ENCODE measurements around the gene USP38. TPM values are rescaled to one million over a fixed set of nuclear protein-coding genes. Genes with fewer than 3 reads are reported as not detected.
"Not testable (repeated sequence)": the region's sequence is repeated elsewhere in the genome, so short reads cannot be mapped to it uniquely, and the experiment has no call there.

USP38 gene
- total RNA-seq, 2 experiments from 2014 or later: 14.4 to 15.5 TPM

- Mint-ChIP-seq H3K4me3 (no peak overlapping the region), H3K27ac (no peak overlapping the region), H3K9me3 (no peaks in the 10 kb centered on the region), H3K27me3 (ENCODE audit: low read depth) (peaks cover 3% of the 10 kb centered on the region), H3K36me3 (ENCODE audit: low read depth) (peaks cover under 1% of the 10 kb centered on the region), H3K4me1 (ENCODE audit: low read depth) (no peaks in the 10 kb centered on the region)
- CTCF ChIA-PET: no interaction called here
- no peak for DNase-seq
- intact Hi-C loops (cut with micrococcal nuclease): no loop called here
These were observed 46.0 kb downstream of the USP38 start for GRCh38 chr4:143230683-143231082.

GRCh38 chr4:143232277-143232676, 47.6 kb downstream of the USP38 start:
- no peak overlapping the region for H3K27ac Mint-ChIP-seq
- no peaks in the 10 kb centered on the region for H3K9me3 Mint-ChIP-seq
- DNase-seq: no peak
- intact Hi-C loops (cut with micrococcal nuclease): no loop called here
- no peaks in the 10 kb centered on the region for H3K36me3 Mint-ChIP-seq (ENCODE audit: low read depth)
- CTCF ChIA-PET: no interaction called here
- H3K27me3 Mint-ChIP-seq (ENCODE audit: low read depth): peaks cover 3% of the 10 kb centered on the region
- no peak overlapping the region for H3K4me3 Mint-ChIP-seq
- no peaks in the 10 kb centered on the region for H3K4me1 Mint-ChIP-seq (ENCODE audit: low read depth)

GRCh38 chr4:143234153-143234552, 49.4 kb downstream of the USP38 start:
- Mint-ChIP-seq H3K36me3 (ENCODE audit: low read depth) (no peaks in the 10 kb centered on the region), H3K4me1 (ENCODE audit: low read depth) (no peaks in the 10 kb centered on the region), H3K27me3 (ENCODE audit: low read depth) (peaks cover 3% of the 10 kb centered on the region), H3K27ac (no peak overlapping the region), H3K9me3 (no peaks in the 10 kb centered on the region), H3K4me3 (no peak overlapping the region)
- intact Hi-C loops (cut with micrococcal nuclease): no loop called here
- CTCF ChIA-PET: no interaction called here
- DNase-seq: no peak

- H3K9me3 Mint-ChIP-seq; H3K4me1 Mint-ChIP-seq (ENCODE audit: low read depth); H3K27ac Mint-ChIP-seq; H3K4me3 Mint-ChIP-seq; H3K27me3 Mint-ChIP-seq (ENCODE audit: low read depth); H3K36me3 Mint-ChIP-seq (ENCODE audit: low read depth); intact Hi-C loops (cut with micrococcal nuclease); DNase-seq: not testable (repeated sequence)
- CTCF ChIA-PET: interaction anchor here (0.6 kb wide), 1 partner anchor 298 kb away, joined by 3 read pairs; no protein-coding TSS in a partner anchor
These were observed 52.5 kb downstream of the USP38 start for GRCh38 chr4:143237195-143237594.

GRCh38 chr4:143240939-143241679, 56.4 kb downstream of the USP38 start:
- H3K27me3 Mint-ChIP-seq (ENCODE audit: low read depth): no peaks in the 10 kb centered on the region
- intact Hi-C loops (cut with micrococcal nuclease): no loop called here
- no peak for DNase-seq
- H3K4me3 Mint-ChIP-seq: no peak overlapping the region
- H3K36me3 Mint-ChIP-seq (ENCODE audit: low read depth): no peaks in the 10 kb centered on the region
- CTCF ChIA-PET: no interaction called here
- H3K9me3 Mint-ChIP-seq: peaks cover 8% of the 10 kb centered on the region
- H3K4me1 Mint-ChIP-seq (ENCODE audit: low read depth): no peaks in the 10 kb centered on the region
- H3K27ac Mint-ChIP-seq: no peak overlapping the region

DNA sequence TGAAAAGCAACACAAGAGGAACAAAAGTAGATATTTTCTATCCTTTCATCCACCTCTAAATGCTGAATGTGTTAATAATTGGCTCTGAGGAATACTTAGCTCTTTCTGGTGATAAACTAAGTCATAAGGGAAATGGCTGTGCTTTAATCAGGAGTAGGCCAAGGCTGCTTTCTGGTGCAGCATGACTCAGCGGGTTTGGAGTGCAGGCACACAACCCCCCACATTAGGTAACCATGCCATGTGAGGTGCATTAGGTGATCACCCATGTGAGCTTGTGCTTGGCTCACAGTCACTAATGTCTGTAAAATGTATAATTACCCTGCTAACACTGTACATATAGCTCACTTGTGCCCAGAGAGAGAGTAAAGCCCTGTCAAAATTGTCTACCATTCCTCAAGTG, 57.2 kb downstream of the USP38 start:
- no peaks in the 10 kb centered on the region for H3K27me3 Mint-ChIP-seq (ENCODE audit: low read depth)
- intact Hi-C loops (cut with micrococcal nuclease): no loop called here
- no peaks in the 10 kb centered on the region for H3K4me1 Mint-ChIP-seq (ENCODE audit: low read depth)
- CTCF ChIA-PET: no interaction called here
- H3K36me3 Mint-ChIP-seq (ENCODE audit: low read depth): no peaks in the 10 kb centered on the region
- no peak overlapping the region for H3K27ac Mint-ChIP-seq
- peak; percentile 11 for DNase-seq
- peaks cover 8% of the 10 kb centered on the region for H3K9me3 Mint-ChIP-seq
- no peak overlapping the region for H3K4me3 Mint-ChIP-seq

DNA sequence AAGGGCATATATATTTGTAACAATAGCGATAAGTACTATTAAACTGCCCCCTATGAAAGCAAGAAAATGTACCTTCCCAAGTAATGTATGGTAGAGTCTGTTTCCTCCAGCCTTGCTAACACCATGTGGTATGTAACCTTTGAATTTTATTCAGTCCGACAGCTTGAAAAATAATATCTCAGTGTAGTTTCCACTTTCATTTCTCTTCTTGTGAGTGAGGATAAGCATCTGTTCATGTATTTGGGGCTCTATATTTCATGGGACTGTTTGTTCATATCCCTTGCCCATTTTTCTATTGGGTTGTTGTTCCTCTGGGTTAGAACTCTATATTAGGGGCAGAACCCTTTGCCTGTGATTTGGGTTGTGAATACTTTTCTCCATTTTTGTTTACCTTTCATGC, 58.3 kb downstream of the USP38 start:
- Mint-ChIP-seq H3K27ac (no peak overlapping the region), H3K9me3 (peaks cover 8% of the 10 kb centered on the region), H3K4me1 (ENCODE audit: low read depth) (no peaks in the 10 kb centered on the region), H3K36me3 (ENCODE audit: low read depth) (no peaks in the 10 kb centered on the region), H3K27me3 (ENCODE audit: low read depth) (no peaks in the 10 kb centered on the region), H3K4me3 (no peak overlapping the region)
- no peak for DNase-seq
- intact Hi-C loops (cut with micrococcal nuclease): no loop called here
- CTCF ChIA-PET: no interaction called here

DNA sequence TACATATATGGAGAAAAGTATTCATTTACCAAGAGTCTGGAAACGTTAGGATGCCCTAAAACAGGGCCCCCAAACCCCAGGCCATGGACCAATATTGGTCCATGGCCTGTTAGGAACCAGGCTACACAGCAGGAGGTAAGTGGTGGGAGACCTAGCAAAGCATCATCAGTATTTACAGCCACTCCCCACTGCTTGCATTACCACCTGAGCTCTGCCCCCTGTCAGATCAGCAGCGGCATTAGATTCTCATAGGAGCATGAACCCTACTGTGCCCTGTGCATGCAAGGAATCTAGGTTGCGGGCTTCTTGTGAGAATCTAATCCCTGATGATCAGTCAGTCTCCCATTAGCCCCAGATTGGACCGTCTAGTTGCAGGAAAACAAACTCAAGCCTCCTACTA, 62.3 kb downstream of the USP38 start:
- no peaks in the 10 kb centered on the region for H3K36me3 Mint-ChIP-seq (ENCODE audit: low read depth)
- peaks cover 4% of the 10 kb centered on the region for H3K9me3 Mint-ChIP-seq
- no peak overlapping the region for H3K27ac Mint-ChIP-seq
- intact Hi-C loops (cut with micrococcal nuclease): no loop called here
- no peak for DNase-seq
- no peak overlapping the region for H3K4me3 Mint-ChIP-seq
- no peaks in the 10 kb centered on the region for H3K27me3 Mint-ChIP-seq (ENCODE audit: low read depth)
- H3K4me1 Mint-ChIP-seq (ENCODE audit: low read depth): no peaks in the 10 kb centered on the region
- CTCF ChIA-PET: no interaction called here

GRCh38 chr4:143247866-143248265, 63.1 kb downstream of the USP38 start:
- H3K27me3 Mint-ChIP-seq (ENCODE audit: low read depth): no peaks in the 10 kb centered on the region
- intact Hi-C loops (cut with micrococcal nuclease): no loop called here
- no peaks in the 10 kb centered on the region for H3K4me1 Mint-ChIP-seq (ENCODE audit: low read depth)
- no peak overlapping the region for H3K4me3 Mint-ChIP-seq
- no peaks in the 10 kb centered on the region for H3K9me3 Mint-ChIP-seq
- H3K36me3 Mint-ChIP-seq (ENCODE audit: low read depth): no peaks in the 10 kb centered on the region
- CTCF ChIA-PET: no interaction called here
- no peak for DNase-seq
- H3K27ac Mint-ChIP-seq: no peak overlapping the region

GRCh38 chr4:143248827-143249226, 64.1 kb downstream of the USP38 start:
- no peak overlapping the region for H3K4me3 Mint-ChIP-seq
- no peak for DNase-seq
- no peaks in the 10 kb centered on the region for H3K27me3 Mint-ChIP-seq (ENCODE audit: low read depth)
- H3K36me3 Mint-ChIP-seq (ENCODE audit: low read depth): no peaks in the 10 kb centered on the region
- intact Hi-C loops (cut with micrococcal nuclease): no loop called here
- no peak overlapping the region for H3K27ac Mint-ChIP-seq
- no peaks in the 10 kb centered on the region for H3K4me1 Mint-ChIP-seq (ENCODE audit: low read depth)
- H3K9me3 Mint-ChIP-seq: no peaks in the 10 kb centered on the region
- CTCF ChIA-PET: interaction anchor here (0.6 kb wide), 1 partner anchor 62 kb away, joined by 3 read pairs; no protein-coding TSS in a partner anchor

DNA sequence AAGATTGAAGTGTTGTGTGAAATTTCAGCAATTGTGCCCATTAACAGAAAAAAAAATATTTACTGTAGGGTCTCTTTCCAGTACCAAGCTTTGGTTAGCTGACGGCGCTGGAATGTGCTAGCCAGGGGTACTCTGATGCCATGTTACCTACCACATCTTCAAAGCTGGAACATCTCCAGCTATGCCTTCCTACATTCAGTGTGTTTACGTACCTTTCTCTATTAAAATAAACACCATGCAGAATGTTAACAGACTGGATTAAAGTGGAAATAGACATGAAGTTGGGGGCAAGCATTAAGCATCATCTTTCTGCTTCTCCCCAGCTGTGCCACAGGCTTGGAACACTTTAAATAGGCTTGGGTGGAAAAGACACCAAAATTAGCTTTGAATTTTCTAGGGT, 65.9 kb downstream of the USP38 start:
- Mint-ChIP-seq H3K27me3 (ENCODE audit: low read depth) (peaks cover 5% of the 10 kb centered on the region), H3K4me1 (ENCODE audit: low read depth) (no peaks in the 10 kb centered on the region), H3K36me3 (ENCODE audit: low read depth) (no peaks in the 10 kb centered on the region), H3K27ac (no peak overlapping the region), H3K9me3 (no peaks in the 10 kb centered on the region), H3K4me3 (no peak overlapping the region)
- intact Hi-C loops (cut with micrococcal nuclease): no loop called here
- DNase-seq: no peak
- CTCF ChIA-PET: no interaction called here

DNA sequence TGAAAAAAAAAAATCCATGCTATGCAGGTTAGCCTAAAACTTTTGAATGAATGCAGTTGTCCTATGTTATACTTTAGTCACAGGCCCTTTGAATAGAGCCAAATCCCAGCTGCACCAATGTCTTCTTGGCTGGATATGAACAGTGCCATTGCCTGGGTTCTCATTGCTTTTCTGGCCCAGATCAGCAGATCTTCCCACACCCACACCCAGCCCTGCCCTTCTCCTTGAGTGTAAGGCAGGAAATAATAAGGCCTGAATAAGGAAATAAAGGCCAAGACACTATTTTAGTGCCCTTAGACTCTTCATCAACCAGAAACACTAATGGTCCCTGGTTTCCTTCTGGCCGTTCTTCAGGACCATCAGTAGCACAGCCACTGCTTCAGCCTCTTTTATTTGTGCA, 66.6 kb downstream of the USP38 start:
- peaks cover 5% of the 10 kb centered on the region for H3K27me3 Mint-ChIP-seq (ENCODE audit: low read depth)
- intact Hi-C loops (cut with micrococcal nuclease): no loop called here
- H3K27ac Mint-ChIP-seq: no peak overlapping the region
- CTCF ChIA-PET: no interaction called here
- DNase-seq: no peak
- H3K4me1 Mint-ChIP-seq (ENCODE audit: low read depth): no peaks in the 10 kb centered on the region
- H3K4me3 Mint-ChIP-seq: no peak overlapping the region
- H3K9me3 Mint-ChIP-seq: no peaks in the 10 kb centered on the region
- H3K36me3 Mint-ChIP-seq (ENCODE audit: low read depth): no peaks in the 10 kb centered on the region

- DNase-seq: no peak
- intact Hi-C loops (cut with micrococcal nuclease): no loop called here
- Mint-ChIP-seq H3K4me3 (no peak overlapping the region), H3K9me3 (no peaks in the 10 kb centered on the region), H3K27ac (no peak overlapping the region), H3K4me1 (ENCODE audit: low read depth) (no peaks in the 10 kb centered on the region), H3K27me3 (ENCODE audit: low read depth) (peaks cover 5% of the 10 kb centered on the region), H3K36me3 (ENCODE audit: low read depth) (no peaks in the 10 kb centered on the region)
- CTCF ChIA-PET: no interaction called here
These were observed 67.1 kb downstream of the USP38 start for GRCh38 chr4:143251779-143252178.
